NT2/D1 (cell line): Measurements from ENCODE around the gene PGAP3.
A peak's percentile ranks its signal among the peaks of the same experiment; 100 is the strongest.
"Not testable (repeated sequence)": the region's sequence is repeated elsewhere in the genome, so short reads cannot be mapped to it uniquely, and the experiment has no call there.

Source experiments
- DNase-seq: peaks from one replicate; pipeline ENCODE4 v3.0.0-alpha.2; 2011; ENCODE audit warnings: low read depth, low spot score
- H3K27me3 ChIP-seq: 2 replicates; pipeline ENCODE4 v1.6.0; 2011; ENCODE audit warnings: mild to moderate bottlenecking; ENCODE audit not compliant: insufficient read length, insufficient read depth
- H3K36me3 ChIP-seq: 2 replicates; pipeline ENCODE4 v1.6.1; 2011; ENCODE audit warnings: mild to moderate bottlenecking, low read length, mixed read lengths; ENCODE audit not compliant: insufficient read depth, insufficient read length
- H3K4me1 ChIP-seq: 2 replicates; pipeline ENCODE4 v1.5.1; 2011; ENCODE audit not compliant: insufficient read depth, insufficient read length
- H3K4me3 ChIP-seq: 2 replicates; pipeline ENCODE4 v1.5.1; 2011; ENCODE audit warnings: low read depth; ENCODE audit not compliant: insufficient read length
- H3K9ac ChIP-seq: 2 replicates; pipeline ENCODE4 v1.6.0; 2011; ENCODE audit warnings: low read depth; ENCODE audit not compliant: insufficient read length
- H3K9me3 ChIP-seq: 2 replicates; pipeline ENCODE4 v1.5.1; 2011; ENCODE audit warnings: mild to moderate bottlenecking, low read length; ENCODE audit not compliant: insufficient read depth
- SUZ12 ChIP-seq: IDR thresholded peaks from 2 replicates; pipeline ENCODE4 v1.6.1; 2011; ENCODE audit not compliant: insufficient read length, insufficient read depth; ENCODE audit errors: extremely low read depth
- YY1 ChIP-seq: IDR thresholded peaks from 2 replicates; pipeline ENCODE4 v1.6.1; 2011; ENCODE audit not compliant: insufficient read length, insufficient read depth
- ZNF274 ChIP-seq: IDR thresholded peaks from 2 replicates; pipeline ENCODE4 v1.6.1; 2011; ENCODE audit warnings: mild to moderate bottlenecking, low read depth, low read length

PGAP3 gene

DNA sequence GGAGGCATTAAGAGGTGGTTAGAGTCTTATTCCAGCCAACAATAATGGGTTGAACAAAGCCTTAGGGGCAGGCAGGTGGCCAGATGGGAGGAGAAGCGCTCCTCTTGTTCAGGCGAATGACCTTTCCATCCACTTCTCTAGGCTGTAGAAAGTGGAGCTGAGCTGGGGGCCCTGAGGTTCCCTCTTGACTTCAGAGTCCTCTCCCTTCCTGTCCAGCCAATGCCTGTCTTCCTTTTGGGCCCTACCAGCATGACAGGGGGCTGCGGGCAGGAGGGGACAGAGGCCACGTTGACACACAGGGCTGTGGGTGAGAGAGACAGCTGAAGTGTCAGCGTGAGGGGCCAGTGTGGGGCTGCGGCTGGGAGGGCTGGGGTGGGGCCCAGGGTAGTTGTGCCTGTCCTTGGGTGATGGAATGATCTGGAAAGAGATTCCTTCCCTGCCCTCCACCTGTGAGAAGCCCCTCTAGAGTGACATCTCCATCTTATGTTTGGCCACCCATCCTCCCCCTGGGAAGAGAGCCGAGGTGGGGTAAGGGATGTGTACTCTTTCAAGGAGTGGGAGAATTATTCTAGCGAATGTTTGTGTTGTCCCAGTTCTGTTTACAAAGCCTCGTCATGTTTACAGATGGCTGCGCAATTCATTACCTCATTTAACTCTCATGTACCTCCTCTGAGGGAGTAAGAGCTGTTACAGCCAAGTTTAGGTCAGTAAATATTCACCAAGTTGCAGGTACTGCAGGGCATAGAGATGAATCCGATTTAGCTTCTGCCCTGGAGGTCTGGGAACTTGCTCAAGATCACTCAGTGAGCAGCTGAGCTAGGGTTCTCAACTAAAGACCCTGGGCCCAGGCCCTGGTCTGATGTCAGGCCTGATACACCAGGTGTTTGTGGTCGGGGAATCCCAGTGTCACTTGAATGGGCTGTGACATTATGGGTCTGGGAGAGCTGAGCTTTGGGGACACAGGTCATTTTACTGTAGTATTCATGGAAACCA is 15.3 kb upstream of the PGAP3 start:
- TF ChIP-seq ZNF274: no peak
- no peak for TF ChIP-seq YY1
- TF ChIP-seq SUZ12: no peak
- Histone ChIP-seq H3K27me3 (no peaks in the 10 kb centered on the region), H3K4me3 (no peak overlapping the region), H3K9ac (no peak overlapping the region), H3K36me3 (peaks cover 37% of the 10 kb centered on the region), H3K9me3 (no peaks in the 10 kb centered on the region), H3K4me1 (peaks cover 30% of the 10 kb centered on the region)
- no peak for DNase-seq

DNA sequence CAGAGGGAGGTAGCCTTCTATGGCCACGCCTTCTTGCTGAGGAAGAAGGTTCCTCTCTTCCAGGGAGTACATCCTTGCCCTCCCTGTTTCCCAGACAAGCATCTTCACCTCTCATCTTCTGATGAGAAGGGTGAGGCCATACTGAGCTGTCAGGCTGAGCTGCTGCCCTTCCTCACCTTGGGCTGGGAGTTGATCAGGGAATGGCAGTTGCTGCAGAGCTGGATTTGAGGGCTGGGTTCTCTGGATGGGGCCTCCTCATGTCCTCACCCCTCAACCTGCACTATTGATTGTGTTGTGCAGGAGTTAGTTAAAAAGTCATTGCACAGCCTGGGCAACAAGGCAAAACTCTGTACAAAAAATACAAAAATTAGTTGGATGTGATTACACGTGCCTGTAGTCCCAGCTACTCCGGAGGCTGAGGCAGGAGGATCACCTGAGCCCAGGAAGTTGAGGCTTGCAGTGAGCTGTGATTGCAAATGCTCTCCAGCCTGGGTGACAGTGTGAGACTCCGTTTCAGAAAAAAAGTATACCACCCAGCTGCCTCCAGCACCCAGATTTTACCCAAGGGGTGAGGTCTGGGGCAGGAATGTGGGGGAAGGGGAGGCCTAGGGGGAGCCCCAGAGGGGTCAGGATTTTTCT is 14.0 kb upstream of the PGAP3 start:
- Histone ChIP-seq H3K9me3 (no peaks in the 10 kb centered on the region), H3K4me1 (peaks cover 30% of the 10 kb centered on the region), H3K36me3 (peaks cover 25% of the 10 kb centered on the region), H3K9ac (peak overlapping the region; percentile 90), H3K27me3 (no peaks in the 10 kb centered on the region), H3K4me3 (no peak overlapping the region)
- no peak for DNase-seq
- TF ChIP-seq SUZ12 (no peak), ZNF274 (no peak), YY1 (no peak)

DNA sequence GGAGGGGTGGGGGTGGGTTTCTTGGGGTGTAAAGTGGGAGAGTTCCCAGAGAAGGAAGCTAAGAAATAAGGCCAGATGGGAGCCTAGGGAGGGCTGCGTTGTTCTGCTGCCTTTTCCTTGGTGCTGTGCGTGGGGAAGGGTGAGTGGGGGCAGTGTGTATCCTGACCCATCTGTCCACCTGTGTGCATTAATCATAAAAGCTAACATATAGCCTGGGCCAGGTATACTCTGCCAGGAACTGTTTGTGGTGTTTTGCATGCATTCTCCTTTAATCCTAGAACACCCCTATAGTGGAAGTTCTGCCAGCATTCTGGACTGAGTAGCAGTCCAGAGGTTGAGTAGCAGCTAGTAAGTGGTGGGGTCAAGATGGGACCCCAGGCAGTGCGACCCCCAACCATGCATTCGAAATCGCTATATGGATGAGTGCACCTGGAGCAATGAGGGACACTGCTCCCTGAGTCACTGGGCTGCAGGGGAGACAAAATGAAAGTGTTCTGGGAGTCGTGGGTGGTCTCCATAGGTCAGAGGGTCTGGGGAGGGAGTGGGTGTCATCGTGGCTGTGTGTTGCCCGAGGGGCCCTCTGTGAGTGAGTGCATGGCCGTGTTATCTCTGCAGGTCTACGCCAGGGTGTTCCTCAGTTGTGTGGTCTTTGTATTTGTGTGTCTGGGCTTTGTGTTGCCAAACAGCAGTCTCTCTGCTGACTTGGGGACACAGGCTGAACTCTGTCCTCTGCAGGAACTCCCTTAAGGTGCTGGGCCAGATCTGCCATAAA is 13.3 kb upstream of the PGAP3 start:
- peak overlapping the region; percentile 69 for H3K4me3 ChIP-seq
- H3K36me3 ChIP-seq: peaks cover 19% of the 10 kb centered on the region
- DNase-seq: no peak
- H3K4me1 ChIP-seq: peaks cover 35% of the 10 kb centered on the region
- no peak for TF ChIP-seq SUZ12
- TF ChIP-seq ZNF274: no peak
- no peak for TF ChIP-seq YY1
- H3K9ac ChIP-seq: peak overlapping the region; percentile 90
- H3K9me3 ChIP-seq: no peaks in the 10 kb centered on the region
- H3K27me3 ChIP-seq: no peaks in the 10 kb centered on the region

DNA sequence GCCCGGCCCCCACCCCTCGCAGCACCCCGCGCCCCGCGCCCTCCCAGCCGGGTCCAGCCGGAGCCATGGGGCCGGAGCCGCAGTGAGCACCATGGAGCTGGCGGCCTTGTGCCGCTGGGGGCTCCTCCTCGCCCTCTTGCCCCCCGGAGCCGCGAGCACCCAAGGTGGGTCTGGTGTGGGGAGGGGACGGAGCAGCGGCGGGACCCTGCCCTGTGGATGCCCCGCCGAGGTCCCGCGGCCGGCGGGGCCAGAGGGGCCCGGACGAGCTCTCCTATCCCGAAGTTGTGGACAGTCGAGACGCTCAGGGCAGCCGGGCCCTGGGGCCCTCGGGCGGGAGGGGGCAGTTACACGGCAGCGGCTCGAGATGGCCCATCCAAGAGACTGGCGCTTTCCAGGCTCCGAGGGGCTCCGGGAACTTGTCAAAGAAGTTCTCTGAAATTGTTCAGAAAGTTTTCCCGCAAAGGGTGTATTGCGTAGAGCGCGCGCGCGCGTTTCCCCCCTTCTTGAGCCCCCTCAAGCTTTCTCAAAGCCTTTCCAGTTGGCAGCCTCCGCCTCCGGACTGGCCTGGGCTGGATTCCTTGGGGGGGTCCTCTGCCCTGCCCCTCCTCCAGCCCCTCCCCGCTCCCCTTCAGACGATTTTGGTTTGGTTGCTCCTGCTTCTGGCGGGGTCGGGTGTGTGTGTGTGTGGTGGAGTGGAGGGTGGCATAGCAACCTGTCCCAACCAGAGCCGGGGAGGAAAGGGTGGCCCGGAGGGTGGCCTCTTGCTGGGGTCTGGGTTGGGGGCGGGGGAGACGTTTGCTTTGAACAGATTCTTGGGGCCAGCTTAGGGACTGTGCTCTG is 12.5 kb upstream of the PGAP3 start:
- Histone ChIP-seq H3K36me3 (peaks cover 13% of the 10 kb centered on the region), H3K4me1 (peaks cover 35% of the 10 kb centered on the region), H3K9ac (peak overlapping the region; percentile 90), H3K27me3 (no peaks in the 10 kb centered on the region), H3K9me3 (no peaks in the 10 kb centered on the region), H3K4me3 (peak overlapping the region; percentile 69)
- no peak for TF ChIP-seq SUZ12
- TF ChIP-seq YY1: no peak
- no peak for TF ChIP-seq ZNF274
- no peak for DNase-seq

DNA sequence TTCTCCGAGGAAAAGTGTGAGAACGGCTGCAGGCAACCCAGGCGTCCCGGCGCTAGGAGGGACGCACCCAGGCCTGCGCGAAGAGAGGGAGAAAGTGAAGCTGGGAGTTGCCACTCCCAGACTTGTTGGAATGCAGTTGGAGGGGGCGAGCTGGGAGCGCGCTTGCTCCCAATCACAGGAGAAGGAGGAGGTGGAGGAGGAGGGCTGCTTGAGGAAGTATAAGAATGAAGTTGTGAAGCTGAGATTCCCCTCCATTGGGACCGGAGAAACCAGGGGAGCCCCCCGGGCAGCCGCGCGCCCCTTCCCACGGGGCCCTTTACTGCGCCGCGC is 11.9 kb upstream of the PGAP3 start, which contains the start of gene ERBB2:
Gene ERBB2, plus strand, starts transcription at position 247 of the 330 bp plus-strand sequence. CDS start 175 bp downstream, outside the sequence.
- Histone ChIP-seq H3K4me1 (peaks cover 36% of the 10 kb centered on the region), H3K36me3 (peaks cover 13% of the 10 kb centered on the region), H3K4me3 (peak within 1 kb of the TSS; percentile 69), H3K9ac (peak within 1 kb of the TSS; percentile 90), H3K9me3 (no peaks in the 10 kb centered on the region), H3K27me3 (no peaks in the 10 kb centered on the region)
- TF ChIP-seq ZNF274 (no peak), SUZ12 (no peak), YY1 (no peak)
- peak; percentile 65 for DNase-seq

DNA sequence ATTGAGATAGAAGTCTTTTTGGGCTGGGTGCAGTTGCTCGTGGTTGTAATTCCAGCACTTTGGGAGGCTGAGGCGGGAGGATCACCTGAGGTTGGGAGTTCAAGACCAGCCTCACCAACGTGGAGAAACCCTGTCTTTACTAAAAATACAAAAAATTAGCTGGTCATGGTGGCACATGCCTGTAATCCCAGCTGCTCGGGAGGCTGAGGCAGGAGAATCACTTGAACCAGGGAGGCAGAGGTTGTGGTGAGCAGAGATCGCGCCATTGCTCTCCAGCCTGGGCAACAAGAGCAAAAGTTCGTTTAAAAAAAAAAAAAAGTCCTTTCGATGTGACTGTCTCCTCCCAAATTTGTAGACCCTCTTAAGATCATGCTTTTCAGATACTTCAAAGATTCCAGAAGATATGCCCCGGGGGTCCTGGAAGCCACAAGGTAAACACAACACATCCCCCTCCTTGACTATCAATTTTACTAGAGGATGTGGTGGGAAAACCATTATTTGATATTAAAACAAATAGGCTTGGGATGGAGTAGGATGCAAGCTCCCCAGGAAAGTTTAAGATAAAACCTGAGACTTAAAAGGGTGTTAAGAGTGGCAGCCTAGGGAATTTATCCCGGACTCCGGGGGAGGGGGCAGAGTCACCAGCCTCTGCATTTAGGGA is 11.4 kb upstream of the PGAP3 start:
- Histone ChIP-seq H3K9ac (peak overlapping the region; percentile 90), H3K4me1 (peaks cover 37% of the 10 kb centered on the region)

More for the DNA sequence above, 11.4 kb upstream of the PGAP3 start:
- not testable (repeated sequence) for H3K9me3 ChIP-seq, DNase-seq, H3K27me3 ChIP-seq
- Histone ChIP-seq H3K4me3 (peak overlapping the region; percentile 69), H3K36me3 (peaks cover 13% of the 10 kb centered on the region)
